Measurements from ENCODE around the gene CRTC1.
"Not testable (repeated sequence)": the region's sequence is repeated elsewhere in the genome, so short reads cannot be mapped to it uniquely, and the experiment has no call there.

Gene CRTC1

DNA sequence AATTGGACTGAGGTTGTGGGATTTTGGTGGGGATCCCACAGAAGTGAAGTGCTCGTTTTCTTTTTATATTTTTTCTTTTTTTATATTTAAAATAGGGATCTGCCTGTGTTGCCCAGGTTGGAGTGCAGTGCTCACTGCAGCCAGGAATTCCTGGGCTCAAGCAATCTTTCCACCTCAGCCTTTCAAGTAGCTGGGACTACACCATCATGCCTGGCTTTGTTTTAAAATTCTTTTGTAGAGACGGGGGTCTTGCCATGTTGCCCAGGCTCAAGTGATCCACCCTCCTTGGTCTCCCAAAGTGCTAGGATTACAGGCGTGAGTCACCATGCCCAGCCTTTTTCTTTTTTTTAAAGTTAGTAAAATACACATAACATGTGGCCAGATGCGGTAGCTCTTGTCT lies 20.6 kb downstream of the CRTC1 start:
- DNase-seq, result no peak

DNA sequence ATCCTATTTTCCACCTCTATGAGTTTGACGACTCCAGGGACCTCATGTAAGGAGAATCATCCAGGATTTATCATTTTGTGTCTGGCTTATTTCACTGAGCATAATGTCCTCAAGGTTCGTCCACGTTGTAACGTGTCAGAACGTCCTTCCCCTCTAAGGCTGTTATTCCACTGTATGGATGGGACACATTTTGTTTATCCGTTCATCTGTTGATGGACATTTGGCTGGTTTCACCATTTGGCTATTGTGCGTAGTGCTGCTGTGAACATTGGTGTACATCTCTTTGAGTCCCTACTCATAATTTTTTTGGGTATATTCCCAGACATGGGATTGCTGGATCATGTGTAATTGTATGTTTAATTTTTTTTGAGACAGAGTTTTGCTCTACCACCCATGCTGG lies 21.5 kb downstream of the CRTC1 start:
- no peak for DNase-seq

DNA sequence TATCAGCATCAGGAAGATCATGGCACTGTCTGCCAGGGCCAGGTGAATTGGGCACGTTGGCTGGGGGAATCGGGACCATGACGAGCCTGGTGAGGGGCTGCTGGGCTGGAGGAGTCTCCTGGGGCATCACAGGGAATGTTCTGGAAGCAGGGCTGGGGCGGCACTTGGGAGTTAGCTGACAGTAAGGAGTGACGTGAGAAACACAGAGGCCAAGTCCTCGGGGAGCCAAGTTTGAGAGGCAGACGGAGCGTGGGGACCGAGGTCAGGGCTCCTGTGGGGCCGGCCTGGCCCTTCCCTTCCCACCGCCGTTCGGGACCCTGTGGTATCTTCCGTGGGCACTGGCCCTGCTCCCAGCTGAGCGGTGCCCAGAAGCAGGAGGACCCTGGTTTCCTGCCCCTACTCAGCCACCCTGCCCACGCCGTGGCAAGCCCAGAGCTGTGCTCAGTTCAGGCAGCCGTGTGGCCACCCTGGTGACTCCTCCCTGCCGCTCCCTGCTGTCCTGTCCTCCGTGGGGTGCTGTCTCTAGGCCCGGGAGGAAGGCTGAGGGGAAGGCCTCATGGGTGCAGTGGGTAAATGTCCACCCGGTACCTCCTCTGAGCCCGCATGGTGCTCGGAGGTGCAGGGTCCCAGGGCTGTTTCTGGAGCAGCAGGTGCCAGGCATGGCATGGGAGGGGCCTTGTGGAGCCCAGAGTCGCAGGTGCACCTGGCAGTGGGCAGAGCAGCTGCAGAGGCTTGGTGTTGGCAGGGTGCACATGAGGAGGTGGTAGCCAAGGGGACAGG lies 25.2 kb downstream of the CRTC1 start:
- no peak for DNase-seq

DNA sequence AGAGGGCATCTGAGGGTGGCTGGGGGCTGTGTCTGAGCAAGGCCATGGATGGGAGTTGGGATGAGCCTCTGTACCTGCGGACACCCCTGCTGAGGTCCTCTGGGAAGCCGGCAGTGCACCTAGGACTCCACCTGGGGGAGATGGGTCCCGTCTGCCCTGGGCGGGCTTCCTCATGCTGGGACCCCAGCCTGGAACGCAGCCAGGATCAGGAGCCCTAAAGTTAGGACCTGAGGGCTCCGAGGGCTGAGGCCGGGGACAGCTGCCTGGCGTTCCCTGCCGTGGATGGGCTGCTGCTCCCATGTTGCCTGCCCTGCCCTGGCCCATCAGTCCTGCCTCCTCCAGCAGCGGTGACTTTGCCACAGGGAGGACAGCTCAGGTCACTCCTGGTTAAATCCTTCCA lies 26.1 kb downstream of the CRTC1 start:
- DNase-seq, result no peak

DNA sequence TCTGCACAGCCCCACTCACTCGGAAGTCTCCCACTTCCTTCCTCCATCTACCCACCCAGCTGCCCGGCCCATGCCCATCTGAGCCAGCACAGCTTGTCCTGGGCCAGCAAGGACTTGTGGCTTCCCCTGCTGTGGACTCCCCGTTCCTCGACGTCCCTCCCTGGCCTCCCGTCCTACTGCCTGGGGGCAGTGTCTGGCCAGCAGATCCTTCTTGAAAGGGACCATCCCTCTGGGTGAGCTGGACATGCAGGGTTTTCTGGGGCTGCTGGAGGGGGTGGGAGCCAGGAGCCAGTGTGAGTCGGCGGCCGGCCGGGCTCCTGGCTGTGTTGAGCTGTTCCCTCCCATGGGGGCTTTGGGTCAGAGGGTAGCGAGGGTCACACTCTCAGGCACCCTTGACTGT lies 26.7 kb downstream of the CRTC1 start:
- no peak for DNase-seq

DNA sequence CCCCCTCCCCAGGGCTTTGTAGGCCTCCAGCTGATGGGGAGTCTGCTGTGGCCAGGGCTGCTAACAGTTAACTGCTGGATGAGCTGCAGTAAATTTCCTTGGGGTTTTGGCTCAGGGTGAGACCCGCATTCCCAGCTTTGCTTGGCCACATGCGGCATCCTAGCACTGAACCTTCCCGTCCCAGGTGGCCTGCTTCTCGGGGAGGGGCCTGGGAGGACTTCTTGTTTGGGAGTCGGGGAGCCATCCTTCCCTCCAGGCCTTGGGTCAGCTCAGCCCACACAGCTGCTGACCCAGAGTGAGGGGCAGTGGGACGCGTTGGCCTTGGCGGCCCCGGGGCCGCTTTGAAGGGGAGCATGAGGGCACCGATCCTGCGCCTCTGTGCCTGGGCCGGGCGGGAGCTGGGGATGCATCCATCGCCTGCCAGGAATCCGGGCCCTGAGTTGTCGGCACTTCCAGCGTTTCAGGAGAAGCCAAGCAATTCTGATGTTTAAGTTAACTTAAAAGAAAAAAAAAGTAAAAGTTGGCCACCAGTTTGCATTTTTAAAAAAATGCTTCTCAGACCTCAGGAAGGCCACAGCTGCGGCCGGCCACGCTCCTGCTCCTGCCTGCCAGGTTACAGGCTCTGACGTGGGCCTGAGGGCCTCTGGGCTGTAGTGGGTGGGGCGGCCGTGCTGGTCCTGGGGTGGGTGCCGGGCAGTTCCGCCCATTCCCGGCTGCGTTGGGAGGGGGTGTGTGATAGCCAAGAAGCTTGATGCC lies 27.7 kb downstream of the CRTC1 start:
- DNase-seq, result no peak

DNA sequence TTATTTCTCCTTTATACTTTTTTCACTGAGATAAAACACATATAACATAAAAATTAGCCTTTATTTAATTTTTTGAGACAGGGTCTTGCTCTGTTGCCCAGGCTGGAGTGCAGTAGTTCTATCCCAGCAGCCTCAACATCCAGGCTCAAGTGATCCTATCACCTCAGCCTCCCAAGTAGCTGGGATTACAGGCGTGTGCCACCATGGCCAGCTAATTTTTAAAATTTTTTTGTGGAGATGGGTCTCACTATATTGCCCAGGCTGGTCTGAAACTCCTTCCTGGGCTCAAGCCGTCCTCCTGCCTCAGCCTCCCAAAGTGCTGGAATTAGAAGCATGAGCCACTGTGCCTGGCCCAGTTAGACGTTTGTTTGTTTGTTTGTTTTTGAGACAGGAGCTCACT lies 28.4 kb downstream of the CRTC1 start:
- no peak for DNase-seq

DNA sequence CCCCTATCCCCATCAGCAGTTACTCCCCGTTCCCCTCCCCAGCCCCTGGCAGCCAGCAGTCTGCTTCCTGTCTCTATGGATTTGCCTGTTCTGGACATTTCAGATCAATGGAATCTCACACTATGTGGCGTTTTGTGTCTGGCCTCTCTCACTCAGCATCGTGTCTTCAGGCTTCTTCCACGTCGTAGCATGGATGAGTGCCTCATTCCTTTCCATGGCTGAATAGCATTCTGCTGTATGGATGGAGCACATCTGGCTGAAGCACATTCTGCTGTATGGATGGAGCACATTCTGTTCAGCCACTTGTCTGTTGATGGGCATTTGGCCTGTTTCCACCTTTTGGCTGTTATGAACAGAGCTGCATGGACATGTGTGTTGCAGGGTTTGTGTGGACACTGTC lies 29.5 kb downstream of the CRTC1 start:
- no peak for DNase-seq

DNA sequence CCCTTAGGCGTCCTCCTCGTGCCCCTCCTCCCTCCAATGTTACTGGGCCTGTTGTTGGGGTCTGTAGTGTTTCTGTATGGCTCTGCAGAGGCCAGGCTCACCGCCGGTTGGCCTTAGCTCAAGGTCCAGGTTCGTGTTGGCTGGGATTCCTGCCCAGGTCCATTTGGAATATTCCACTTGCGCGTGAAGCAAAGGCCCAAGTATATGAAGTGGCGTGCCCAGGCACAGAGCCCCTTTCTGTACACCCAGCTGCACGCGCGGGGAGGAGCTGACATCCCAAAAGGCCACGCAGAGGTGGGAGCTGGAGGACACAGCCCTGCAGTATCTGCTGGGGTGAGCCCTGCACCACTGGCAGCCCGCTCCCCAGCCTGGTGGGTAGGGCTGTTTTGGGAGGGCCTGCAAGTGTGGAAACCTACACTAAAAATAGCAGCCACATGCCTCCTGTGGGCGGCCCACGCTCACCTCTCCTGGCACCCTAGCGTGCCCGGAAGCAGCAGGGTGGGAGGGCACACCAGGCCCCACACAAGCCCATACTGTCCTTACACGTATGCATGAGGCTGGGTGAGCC lies 30.2 kb downstream of the CRTC1 start:
- DNase-seq, result no peak

DNA sequence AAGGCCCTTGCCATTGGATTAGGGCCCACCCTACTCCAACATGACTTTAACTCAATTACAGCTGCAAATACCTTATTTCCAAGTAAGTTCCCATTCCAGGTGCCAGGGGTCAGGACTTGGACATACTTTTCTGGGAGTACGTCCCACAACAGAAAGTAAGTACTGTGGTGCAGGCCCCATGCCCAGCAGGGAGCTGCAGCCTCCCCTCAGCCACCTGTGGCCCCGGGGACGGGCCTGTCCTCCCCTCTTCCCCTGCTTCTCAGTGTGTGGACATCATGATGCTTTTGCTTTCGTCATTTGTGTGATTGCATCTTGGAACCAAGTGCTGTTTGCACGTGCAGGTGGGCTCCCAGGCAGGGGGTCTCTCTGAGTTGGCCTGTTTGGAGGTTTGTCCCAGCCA lies 31.9 kb downstream of the CRTC1 start:
- DNase-seq, result no peak

DNA sequence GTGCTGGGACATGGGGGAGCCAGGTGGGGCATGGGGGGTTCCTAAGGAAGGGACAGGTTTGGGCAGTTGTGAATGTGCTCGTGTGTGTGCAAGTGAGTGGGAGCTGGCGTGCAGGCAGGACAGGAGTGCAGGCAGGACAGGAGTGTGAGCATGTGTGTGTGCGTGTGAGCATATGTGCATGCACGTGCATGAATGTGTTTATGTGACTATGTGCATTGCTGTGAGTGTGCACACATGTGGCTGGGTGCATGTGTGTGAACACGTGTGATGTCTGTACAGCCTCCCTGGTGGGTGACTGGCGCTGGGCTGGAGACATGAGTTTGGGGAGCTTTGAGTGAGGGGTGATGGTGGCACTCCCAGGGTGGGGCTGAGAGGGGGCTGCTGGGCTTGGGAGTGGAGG lies 33.4 kb downstream of the CRTC1 start:
- no peak for DNase-seq

DNA sequence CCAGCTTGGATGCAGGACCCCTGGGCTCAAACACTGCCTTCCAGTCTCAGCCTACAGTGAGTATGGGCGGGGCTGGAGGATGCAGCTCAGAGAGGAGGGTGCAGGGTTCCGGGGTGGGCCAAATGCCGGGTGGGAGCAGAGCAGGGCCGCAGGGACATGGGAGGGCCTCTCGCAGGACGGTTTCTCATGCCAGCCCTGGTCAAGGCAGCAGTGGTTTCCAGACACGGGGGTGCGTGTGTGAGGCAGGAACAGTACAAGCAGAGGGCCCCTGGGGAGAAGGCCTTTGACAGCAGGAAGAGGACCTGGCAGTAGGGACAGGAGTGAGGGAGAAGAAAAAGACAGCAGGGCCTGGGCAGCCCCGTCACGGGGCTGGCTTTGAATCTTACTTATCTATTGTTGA lies 34.1 kb downstream of the CRTC1 start:
- no peak for DNase-seq

DNA sequence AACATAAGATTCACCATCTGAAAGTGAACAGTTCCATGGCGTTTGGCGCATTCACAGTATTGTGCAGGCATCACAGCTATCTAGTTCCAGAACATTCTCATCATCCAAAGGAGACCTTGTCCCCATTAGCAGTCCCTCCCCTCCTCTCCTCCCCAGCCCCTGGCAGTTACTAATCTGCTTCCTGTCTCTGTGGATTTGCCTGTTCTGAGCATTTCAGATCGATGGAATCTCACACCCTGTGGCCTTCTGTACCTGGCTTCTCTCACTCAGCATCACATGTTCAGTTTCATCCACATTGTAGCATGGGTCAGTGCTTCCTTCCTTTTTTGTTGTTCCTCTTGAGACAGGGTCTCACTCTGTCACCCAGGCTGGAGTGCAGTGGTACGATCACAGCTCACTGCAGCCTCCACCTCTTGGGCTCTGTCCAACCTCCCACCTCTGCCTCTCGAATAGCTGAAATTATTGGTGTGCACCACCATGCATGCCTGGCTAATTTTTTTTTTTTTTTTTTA lies 34.6 kb downstream of the CRTC1 start:
- DNase-seq, result no peak

DNA sequence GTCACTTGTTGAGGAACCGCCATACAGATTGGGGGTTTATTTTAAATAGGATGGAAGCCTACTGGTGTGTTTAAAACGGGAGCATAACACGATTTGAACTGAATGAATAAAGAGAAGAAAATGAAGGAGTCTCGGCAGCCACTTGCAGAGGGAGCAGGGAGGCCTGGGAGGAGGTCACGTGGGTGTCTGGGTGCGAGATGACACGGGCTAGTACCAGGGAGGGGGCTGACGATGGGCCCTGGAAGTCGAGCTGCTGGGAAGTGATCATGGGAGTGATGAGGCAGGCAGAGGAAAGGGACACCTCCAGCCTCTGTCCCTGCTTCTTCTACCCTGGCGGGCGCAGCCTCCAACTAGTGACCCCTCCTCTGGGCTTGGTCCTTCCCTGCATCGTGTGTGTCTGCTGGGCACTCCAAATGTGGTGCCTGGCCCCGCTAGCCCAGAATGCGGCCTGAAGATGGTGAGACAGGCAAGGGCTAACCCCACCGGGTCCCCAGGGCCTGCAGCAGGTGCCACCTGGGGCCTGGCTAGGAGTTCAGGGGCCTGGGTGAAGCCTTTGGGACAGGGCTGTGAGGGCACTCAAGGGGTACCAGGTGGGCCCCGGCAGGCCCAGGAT lies 35.5 kb downstream of the CRTC1 start:
- no peak for DNase-seq

DNA sequence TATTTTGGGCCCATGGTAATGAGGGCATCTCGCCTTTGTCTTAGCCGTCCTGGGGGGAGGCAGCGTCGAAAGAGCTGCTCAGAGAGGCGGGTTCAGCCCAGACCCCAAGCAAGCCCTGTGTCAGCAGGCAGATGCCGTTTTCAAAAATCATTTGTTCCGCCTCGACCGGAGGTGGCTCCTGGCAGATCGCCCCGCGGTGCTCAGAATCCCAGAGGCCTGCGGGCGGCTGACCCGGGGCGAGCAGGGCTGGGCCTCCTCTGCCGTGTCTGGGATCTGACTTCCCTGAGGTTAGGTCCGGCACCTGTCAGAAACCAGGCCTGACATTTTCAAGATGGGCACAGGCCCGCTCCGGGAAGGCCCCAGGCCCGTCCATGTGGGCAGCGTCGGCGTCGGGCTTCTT lies 36.1 kb downstream of the CRTC1 start:
- no peak for DNase-seq

DNA sequence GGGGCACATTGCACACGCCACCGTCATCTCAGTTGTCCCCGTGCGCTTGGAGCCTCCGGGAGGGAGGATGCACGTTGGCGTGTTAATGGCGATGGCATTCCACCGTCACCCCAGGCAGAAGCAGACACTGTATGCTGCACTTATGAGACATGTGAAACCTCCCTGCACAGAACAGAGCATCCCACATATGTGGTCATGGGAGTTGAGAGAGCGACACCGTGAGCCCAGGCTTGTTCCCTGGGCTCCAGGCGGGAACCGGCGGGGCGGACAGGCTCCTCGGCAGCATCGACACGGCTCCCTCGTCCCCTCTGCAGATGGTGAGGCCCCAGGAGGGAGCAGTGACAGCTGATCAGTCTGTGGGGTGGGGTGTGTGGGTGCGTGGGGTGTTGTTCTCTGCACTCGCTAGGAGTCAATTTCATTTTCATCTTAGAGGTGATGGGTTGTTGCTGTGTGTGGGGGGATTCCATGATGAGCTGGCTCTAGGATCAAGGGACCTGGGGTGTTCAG lies 40.4 kb downstream of the CRTC1 start:
- DNase-seq, result no peak

DNA sequence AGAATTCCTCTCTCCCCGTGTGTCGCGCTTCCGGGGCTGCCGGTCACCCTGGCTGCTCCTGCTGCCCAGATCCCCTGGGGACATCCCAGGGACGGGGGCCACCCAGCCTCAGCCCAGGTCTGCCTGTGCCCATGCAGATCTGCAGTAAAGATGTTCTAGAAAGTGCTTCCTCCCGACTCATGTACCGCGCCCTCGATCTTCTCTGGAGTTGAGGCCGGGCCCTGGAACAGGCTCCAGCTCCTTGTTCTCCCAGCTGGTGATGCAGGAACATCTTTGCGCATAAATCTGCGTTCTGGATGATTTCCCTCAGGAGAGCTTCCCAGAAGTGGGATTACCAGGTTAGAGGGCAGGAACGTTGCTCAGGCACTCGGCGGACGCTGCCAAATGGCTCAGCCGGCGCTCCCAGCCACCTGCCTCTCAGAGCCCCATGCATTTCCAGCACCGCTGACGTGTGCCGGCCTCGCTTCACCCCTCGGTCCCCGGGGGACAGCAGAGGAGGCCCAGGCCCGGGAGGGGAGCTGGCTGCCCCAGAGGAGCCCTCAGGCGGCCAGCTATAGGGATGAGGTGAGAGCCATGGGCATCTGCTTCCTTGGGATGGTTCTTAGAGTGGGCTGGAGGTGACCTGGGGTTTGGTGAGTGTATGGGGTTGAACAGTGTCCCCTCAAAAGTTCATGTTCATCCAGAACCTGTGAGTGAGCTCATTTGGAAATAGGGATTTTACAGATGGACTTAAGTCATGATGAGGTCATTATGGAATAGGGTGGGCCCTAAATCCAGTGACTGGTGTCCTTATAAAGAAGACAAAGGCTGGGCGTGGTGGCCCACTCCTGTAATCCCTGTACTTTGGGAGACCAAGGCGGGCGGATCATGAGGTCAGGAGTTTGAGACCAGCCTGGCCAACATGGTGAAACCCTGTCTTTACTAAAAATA lies 42.6 kb downstream of the CRTC1 start:
- no peak for DNase-seq

DNA sequence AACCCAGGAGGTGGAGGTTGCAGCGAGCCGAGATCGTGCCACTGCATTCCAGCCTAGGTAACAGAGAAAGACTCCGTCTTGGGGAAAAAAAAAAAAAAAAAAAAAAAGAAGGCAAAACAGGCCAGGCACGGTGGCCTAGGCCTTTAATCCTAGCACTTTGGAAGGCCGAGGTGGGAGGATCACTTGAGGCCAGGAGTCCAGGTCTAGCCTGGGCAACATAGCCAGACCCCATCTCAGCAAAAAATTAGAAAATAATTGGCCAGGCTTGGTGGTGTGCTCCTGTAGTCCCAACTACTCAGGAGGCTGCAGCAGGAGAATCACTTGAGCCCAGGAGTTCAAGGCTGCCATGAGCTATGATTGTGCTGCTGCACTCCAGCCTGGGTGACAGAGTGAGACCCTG lies 43.4 kb downstream of the CRTC1 start:
- DNase-seq, result no peak

DNA sequence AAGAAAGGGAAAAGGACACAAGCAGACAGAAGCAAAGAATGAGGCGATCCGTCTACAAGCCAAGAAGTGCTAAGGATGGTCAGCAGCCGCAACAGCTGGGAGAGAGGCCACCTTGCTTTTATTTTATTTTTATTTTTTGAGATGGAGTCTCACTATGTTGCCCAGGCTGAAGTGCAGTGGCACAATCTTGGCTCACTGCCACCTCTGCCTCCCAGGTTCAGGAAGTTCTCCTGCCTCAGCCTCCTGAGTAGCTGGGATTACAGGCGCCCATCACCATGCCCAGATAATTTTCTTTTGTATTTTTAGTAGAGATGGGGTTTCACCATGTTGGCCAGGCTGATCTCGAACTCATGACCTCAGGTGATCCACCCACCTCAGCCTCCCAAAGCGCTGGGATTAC lies 44.1 kb downstream of the CRTC1 start:
- not testable (repeated sequence) for DNase-seq

DNA sequence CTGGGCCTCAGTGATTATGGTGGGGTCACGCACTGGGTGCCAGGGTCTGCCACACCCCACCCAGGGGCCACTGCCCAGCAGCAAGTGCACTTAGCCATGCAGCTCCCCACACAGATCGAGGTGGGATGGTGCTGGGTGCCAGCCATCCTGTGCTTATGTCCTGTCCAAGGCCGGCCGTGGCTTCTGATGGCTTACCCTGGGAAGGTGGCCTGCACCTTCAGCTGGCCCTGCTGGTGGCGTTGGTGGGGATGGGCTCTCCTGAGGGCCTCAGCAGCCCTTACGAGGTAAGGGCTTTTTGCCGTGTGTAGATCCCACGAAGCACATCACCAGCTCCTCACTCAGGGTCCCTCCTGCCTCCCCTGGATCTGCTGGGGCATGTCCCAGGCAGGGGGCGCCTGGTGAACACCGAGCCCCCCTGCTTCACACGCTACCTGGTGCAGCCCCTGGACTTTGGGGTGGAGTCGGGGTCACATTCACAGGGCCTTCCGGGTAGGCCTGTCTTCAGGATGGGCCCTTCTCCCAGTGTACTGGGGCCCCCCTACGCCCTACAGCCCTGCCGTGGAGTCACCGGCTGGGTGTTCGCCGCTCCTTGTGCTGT lies 46.6 kb downstream of the CRTC1 start:
- no peak for DNase-seq

DNA sequence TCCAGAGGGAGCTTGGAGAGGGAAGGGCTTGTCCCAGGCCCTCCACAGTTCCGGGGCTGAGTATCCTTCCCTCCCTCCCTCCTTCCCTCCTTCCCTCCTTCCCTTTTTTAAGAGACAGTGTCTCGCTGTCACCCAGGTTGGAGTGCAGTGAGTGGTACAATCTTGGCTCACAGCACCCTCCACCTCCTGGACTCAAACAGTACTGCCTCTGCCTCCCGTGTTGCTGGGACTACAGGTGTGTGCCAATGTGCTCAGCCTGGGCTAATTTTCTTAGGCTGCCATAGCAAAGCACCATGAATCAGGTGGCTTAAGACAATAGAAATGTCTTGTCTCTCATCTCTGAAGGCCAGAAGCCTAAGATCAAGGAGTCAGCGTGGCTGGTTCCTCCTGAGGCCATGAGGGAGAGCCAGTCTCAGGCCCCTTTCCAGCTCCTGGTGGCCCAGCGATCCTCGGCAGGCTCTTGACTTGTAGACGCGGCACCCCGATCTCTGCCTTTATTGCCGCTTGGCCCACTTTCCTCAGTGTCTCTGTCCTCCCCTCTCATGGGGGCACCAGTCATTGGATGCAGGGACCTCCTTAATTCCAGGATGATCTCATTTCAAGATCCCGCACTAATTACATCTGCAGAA lies 47.5 kb downstream of the CRTC1 start:
- no peak for DNase-seq
